ENCODE data around the gene SPOUT1.
"Not testable (repeated sequence)": the region's sequence is repeated elsewhere in the genome, so short reads cannot be mapped to it uniquely, and the experiment has no call there.

The SPOUT1 gene

GRCh38 chr9:128785427-128785826, 44.2 kb downstream of the SPOUT1 start:
- no peak overlapping the region for H3K27ac ChIP-seq (ENCODE audit: low read length)
- H3K4me1 ChIP-seq (ENCODE audit: insufficient read depth, low read length) = peaks cover 27% of the 10 kb centered on the region
- H3K27me3 ChIP-seq (ENCODE audit: insufficient read depth, low read length, poor library complexity) = no peaks in the 10 kb centered on the region
- H3K4me3 ChIP-seq (ENCODE audit: low read depth in 1 of 2, low read length in 2 of 2) = no peak overlapping the region
- no peak for TF ChIP-seq EZH2 (IDR thresholded peaks at IDR 0.05; ENCODE audit: borderline replicate concordance, low read depth, low read length, severe bottlenecking)
- TF ChIP-seq, protein P1, sequence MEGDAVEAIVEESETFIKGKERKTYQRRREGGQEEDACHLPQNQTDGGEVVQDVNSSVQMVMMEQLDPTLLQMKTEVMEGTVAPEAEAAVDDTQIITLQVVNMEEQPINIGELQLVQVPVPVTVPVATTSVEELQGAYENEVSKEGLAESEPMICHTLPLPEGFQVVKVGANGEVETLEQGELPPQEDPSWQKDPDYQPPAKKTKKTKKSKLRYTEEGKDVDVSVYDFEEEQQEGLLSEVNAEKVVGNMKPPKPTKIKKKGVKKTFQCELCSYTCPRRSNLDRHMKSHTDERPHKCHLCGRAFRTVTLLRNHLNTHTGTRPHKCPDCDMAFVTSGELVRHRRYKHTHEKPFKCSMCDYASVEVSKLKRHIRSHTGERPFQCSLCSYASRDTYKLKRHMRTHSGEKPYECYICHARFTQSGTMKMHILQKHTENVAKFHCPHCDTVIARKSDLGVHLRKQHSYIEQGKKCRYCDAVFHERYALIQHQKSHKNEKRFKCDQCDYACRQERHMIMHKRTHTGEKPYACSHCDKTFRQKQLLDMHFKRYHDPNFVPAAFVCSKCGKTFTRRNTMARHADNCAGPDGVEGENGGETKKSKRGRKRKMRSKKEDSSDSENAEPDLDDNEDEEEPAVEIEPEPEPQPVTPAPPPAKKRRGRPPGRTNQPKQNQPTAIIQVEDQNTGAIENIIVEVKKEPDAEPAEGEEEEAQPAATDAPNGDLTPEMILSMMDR (IDR thresholded peaks at IDR 0.05; ENCODE audit: borderline replicate concordance, extremely low read depth, low read length, poor library complexity, severe bottlenecking) = no peak
- no peaks in the 10 kb centered on the region for H3K9me3 ChIP-seq (ENCODE audit: insufficient read depth, low read length, severe bottlenecking)
- no peak overlapping the region for H3K4me2 ChIP-seq (ENCODE audit: insufficient read depth, low read length)
- H2AFZ ChIP-seq (ENCODE audit: low read depth, low read length) = no peak overlapping the region; the same call in 1 of the 2 replicates
- peaks cover 2% of the 10 kb centered on the region; the same call in 1 of the 2 replicates for H4K20me1 ChIP-seq (ENCODE audit: insufficient read depth, low read length)
- no peak for DNase-seq
- peaks cover 7% of the 10 kb centered on the region for H3K36me3 ChIP-seq (ENCODE audit: insufficient read depth, low read length)
- no peak for ATAC-seq (ENCODE audit: insufficient read depth, low read depth)
- no peak overlapping the region for H3K9ac ChIP-seq (ENCODE audit: low read depth, low read length)
- H3K79me2 ChIP-seq (ENCODE audit: insufficient read depth, low read length) = peaks cover 20% of the 10 kb centered on the region

- Histone ChIP-seq H3K36me3 (ENCODE audit: insufficient read depth, low read length) (no peaks in the 10 kb centered on the region), H3K79me2 (ENCODE audit: insufficient read depth, low read length) (peaks cover 6% of the 10 kb centered on the region), H3K9ac (ENCODE audit: low read depth, low read length) (no peak overlapping the region), H3K27ac (ENCODE audit: low read length) (no peak overlapping the region), H2AFZ (ENCODE audit: low read depth, low read length) (no peak overlapping the region), H3K4me3 (ENCODE audit: low read depth in 1 of 2, low read length in 2 of 2) (no peak overlapping the region), H3K4me2 (ENCODE audit: insufficient read depth, low read length) (no peak overlapping the region), H3K27me3 (ENCODE audit: insufficient read depth, low read length, poor library complexity) (no peaks in the 10 kb centered on the region), H3K9me3 (ENCODE audit: insufficient read depth, low read length, severe bottlenecking) (no peaks in the 10 kb centered on the region), H3K4me1 (ENCODE audit: insufficient read depth, low read length) (peaks cover 14% of the 10 kb centered on the region), H4K20me1 (ENCODE audit: insufficient read depth, low read length) (no peaks in the 10 kb centered on the region)
- no peak for ATAC-seq (ENCODE audit: insufficient read depth, low read depth)
- TF ChIP-seq, protein P1 (IDR thresholded peaks at IDR 0.05; ENCODE audit: borderline replicate concordance, extremely low read depth, low read length, poor library complexity, severe bottlenecking) = no peak
- no peak for TF ChIP-seq EZH2 (IDR thresholded peaks at IDR 0.05; ENCODE audit: borderline replicate concordance, low read depth, low read length, severe bottlenecking)
- no peak for DNase-seq
These were observed 46.9 kb downstream of the SPOUT1 start for GRCh38 chr9:128782669-128783068.

GRCh38 chr9:128781187-128782070, 48.2 kb downstream of the SPOUT1 start:
- TF ChIP-seq, protein P1 (IDR thresholded peaks at IDR 0.05; ENCODE audit: borderline replicate concordance, extremely low read depth, low read length, poor library complexity, severe bottlenecking) = no peak
- TF ChIP-seq EZH2 (IDR thresholded peaks at IDR 0.05; ENCODE audit: borderline replicate concordance, low read depth, low read length, severe bottlenecking) = no peak
- H3K36me3 ChIP-seq (ENCODE audit: insufficient read depth, low read length) = no peaks in the 10 kb centered on the region
- H3K27me3 ChIP-seq (ENCODE audit: insufficient read depth, low read length, poor library complexity) = no peaks in the 10 kb centered on the region
- peaks cover 7% of the 10 kb centered on the region for H3K4me1 ChIP-seq (ENCODE audit: insufficient read depth, low read length)
- no peak for DNase-seq
- no peak overlapping the region for H3K9ac ChIP-seq (ENCODE audit: low read depth, low read length)
- no peak overlapping the region for H3K4me3 ChIP-seq (ENCODE audit: low read depth in 1 of 2, low read length in 2 of 2)
- no peak for ATAC-seq (ENCODE audit: insufficient read depth, low read depth)
- no peak overlapping the region for H2AFZ ChIP-seq (ENCODE audit: low read depth, low read length)
- no peak overlapping the region for H3K4me2 ChIP-seq (ENCODE audit: insufficient read depth, low read length)
- H3K9me3 ChIP-seq (ENCODE audit: insufficient read depth, low read length, severe bottlenecking) = no peaks in the 10 kb centered on the region
- no peaks in the 10 kb centered on the region for H3K79me2 ChIP-seq (ENCODE audit: insufficient read depth, low read length)
- no peaks in the 10 kb centered on the region for H4K20me1 ChIP-seq (ENCODE audit: insufficient read depth, low read length)
- H3K27ac ChIP-seq (ENCODE audit: low read length) = no peak overlapping the region

GRCh38 chr9:128780093-128780492, 49.5 kb downstream of the SPOUT1 start:
- not testable (repeated sequence) for ATAC-seq (ENCODE audit: insufficient read depth, low read depth); H3K9ac ChIP-seq (ENCODE audit: low read depth, low read length)

More at GRCh38 chr9:128780093-128780492, 49.5 kb downstream of the SPOUT1 start:
- not testable (repeated sequence) for H3K79me2 ChIP-seq (ENCODE audit: insufficient read depth, low read length); H4K20me1 ChIP-seq (ENCODE audit: insufficient read depth, low read length); H3K4me3 ChIP-seq (ENCODE audit: low read depth in 1 of 2, low read length in 2 of 2); H3K27me3 ChIP-seq (ENCODE audit: insufficient read depth, low read length, poor library complexity); H3K4me1 ChIP-seq (ENCODE audit: insufficient read depth, low read length); H3K9me3 ChIP-seq (ENCODE audit: insufficient read depth, low read length, severe bottlenecking); DNase-seq; H3K36me3 ChIP-seq (ENCODE audit: insufficient read depth, low read length); H3K27ac ChIP-seq (ENCODE audit: low read length); H2AFZ ChIP-seq (ENCODE audit: low read depth, low read length); H3K4me2 ChIP-seq (ENCODE audit: insufficient read depth, low read length)

Data from DND-41 (cell line).